Astrocyte of the cerebellum (primary cell): ENCODE measurements around the gene THUMPD3.

Source experiments
- DNase-seq: peaks from one replicate; pipeline ENCODE4 v3.0.0-alpha.2; 2011; ENCODE audit warnings: low read depth
- H3K4me3 ChIP-seq: 2 replicates; pipeline ENCODE4 v1.5.1; 2011; ENCODE audit warnings: mild to moderate bottlenecking, low read depth, low read length, moderate library complexity
- in situ Hi-C: cut with HindIII; loops from 2 replicates; pipeline ENCODE4 v1.10.0; 2017; ENCODE audit warnings: low sequenced_read_pairs
- TF ChIP-seq, protein P1 (sequence below): IDR thresholded peaks from 2 replicates; pipeline ENCODE4 v1.5.1; 2012; ENCODE audit warnings: low read length, low read depth, moderate library complexity, mild to moderate bottlenecking; ENCODE audit errors: missing control alignments

The THUMPD3 gene

GRCh38 chr3:9428411-9428810 is 65.6 kb downstream of the THUMPD3 start:
- DNase-seq = no peak
- TF ChIP-seq, protein P1, sequence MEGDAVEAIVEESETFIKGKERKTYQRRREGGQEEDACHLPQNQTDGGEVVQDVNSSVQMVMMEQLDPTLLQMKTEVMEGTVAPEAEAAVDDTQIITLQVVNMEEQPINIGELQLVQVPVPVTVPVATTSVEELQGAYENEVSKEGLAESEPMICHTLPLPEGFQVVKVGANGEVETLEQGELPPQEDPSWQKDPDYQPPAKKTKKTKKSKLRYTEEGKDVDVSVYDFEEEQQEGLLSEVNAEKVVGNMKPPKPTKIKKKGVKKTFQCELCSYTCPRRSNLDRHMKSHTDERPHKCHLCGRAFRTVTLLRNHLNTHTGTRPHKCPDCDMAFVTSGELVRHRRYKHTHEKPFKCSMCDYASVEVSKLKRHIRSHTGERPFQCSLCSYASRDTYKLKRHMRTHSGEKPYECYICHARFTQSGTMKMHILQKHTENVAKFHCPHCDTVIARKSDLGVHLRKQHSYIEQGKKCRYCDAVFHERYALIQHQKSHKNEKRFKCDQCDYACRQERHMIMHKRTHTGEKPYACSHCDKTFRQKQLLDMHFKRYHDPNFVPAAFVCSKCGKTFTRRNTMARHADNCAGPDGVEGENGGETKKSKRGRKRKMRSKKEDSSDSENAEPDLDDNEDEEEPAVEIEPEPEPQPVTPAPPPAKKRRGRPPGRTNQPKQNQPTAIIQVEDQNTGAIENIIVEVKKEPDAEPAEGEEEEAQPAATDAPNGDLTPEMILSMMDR = no peak
- no peak overlapping the region for H3K4me3 ChIP-seq
- in situ Hi-C loops = no loop called here

- in situ Hi-C loops = no loop called here
- no peak for DNase-seq
- TF ChIP-seq, protein P1 = no peak
- no peak overlapping the region for H3K4me3 ChIP-seq
Observed at GRCh38 chr3:9430733-9431132, 67.9 kb downstream of the THUMPD3 start.

DNA sequence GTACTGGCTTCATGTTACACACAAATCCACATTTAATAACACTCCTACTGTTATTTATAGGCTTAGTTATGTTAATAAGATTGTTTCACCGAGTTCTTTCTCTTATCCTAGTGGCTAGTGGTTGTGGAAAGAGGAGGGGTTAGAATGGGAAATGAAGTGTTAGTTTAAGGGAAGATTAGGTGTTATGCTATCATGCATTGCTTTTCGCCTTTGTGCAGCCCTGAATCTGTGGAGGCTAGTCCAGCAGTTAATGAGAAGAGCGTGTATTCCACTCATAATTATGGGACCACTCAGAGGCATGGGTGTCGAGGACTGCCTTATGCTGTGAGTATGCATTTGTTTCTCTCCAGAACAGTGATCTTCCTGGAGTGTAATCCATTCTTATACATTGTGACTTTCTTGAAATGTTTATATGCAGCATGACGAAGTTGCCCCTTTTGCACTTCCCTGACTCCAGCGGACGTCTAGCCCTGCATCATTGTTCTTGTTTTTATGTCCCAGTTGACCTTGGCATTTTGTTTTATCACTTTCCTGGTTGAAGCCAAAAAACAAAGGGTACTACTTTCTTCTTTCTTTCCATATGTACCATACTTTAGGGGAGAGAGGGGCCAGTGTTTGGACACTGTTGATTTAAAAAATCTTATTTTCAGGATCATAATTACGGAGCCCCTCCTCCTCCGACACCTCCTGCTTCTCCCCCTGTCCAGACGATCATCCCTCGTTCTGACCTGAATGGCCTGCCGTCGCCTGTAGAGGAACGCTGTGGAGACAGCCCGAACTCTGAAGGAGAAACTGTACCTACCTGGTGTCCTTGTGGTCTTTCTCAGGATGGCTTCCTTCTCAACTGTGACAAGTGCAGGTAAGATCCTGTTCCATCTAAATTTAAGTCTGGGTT is 71.0 kb downstream of the THUMPD3 start:
- TF ChIP-seq, protein P1 = no peak
- no peak overlapping the region for H3K4me3 ChIP-seq
- no peak for DNase-seq
- in situ Hi-C loops = no loop called here

GRCh38 chr3:9435316-9435715 is 72.5 kb downstream of the THUMPD3 start:
- DNase-seq = no peak
- H3K4me3 ChIP-seq = no peak overlapping the region
- TF ChIP-seq, protein P1 = no peak
- in situ Hi-C loops = no loop called here
